Pancreas (tissue), 10 donors: Measurements from ENCODE around the gene SOX18. TPM values are rescaled to one million over a fixed set of nuclear protein-coding genes. Genes with fewer than 3 reads are reported as not detected.

Experiments used
- ATAC-seq, 4 donors: fragments of 200-7000 bp; cut with Tn5 transposase; one replicate each; pipeline versions ENCODE4 v1.8.0 to v1.9.1; 2020; ENCODE audit warnings: mild to moderate bottlenecking in 4 of 4, moderate library complexity in 4 of 4
- DNase-seq, 6 donors: peaks; one replicate each; pipeline ENCODE4 v3.0.0-alpha.2; 2020
- FAIRE-seq: peaks from 2 replicates; lab custom pipeline; 2012; peaks lifted over from hg19 to GRCh38; lab: Jason Lieb, UNC
- H3K27ac ChIP-seq, 4 donors: fragments of 200-600 bp; sonication (generic); 1 replicate in 3 of 4; 2 replicates in 1 of 4; pipeline versions ENCODE4 v1.5.0 to v1.8.0; 2020
- H3K27me3 ChIP-seq, 4 donors: fragments of 200-600 bp; one replicate each; pipeline ENCODE4 v1.8.0; 2021
- H3K36me3 ChIP-seq, 3 donors: fragments of 200-600 bp; sonication (generic) in 1 of 3; one replicate each; pipeline versions ENCODE4 v1.5.0 to v1.8.0; 2020 to 2021
- H3K4me1 ChIP-seq, 3 donors: fragments of 200-600 bp; one replicate each; pipeline ENCODE4 v1.8.0; 2021
- H3K4me3 ChIP-seq, 4 donors: fragments of 200-600 bp; sonication (generic) in 2 of 4; one replicate each; pipeline versions ENCODE4 v1.5.0 to v1.8.0; 2020 to 2021
- H3K9me3 ChIP-seq, 4 donors: fragments of 200-600 bp; one replicate each; pipeline ENCODE4 v1.8.0; 2021
- WGBS, 2 donors: extraction: QIAGEN DNeasy Blood & Tissue Kit; methylation state at CpG; one replicate each; pipeline ENCODE4 v1.1.7; 2013; 5-methylcytosine and 5-hydroxymethylcytosine counted together
- intact Hi-C, 3 donors: fragments of 100-400 bp; cut with DNase I; formaldehyde crosslinking; loops; one replicate each; pipeline versions ENCODE4 v1.11.1 to v1.14.2; 2022
- polyA plus RNA-seq, 2 donors: library from polyadenylated mRNA; stranded (reverse); fragments of 200-250 nt; gene quantifications; one replicate each; pipeline ENCODE4 v1.2.3, GENCODE V29; 2013
- total RNA-seq, 6 donors: library from RNA; stranded (reverse); fragmentation: NEBNext Ultra II Directional in 4 of 6; extraction: Animal tissue kit (Norgen Biotek cat#: 25700) in 4 of 6; gene quantifications; one replicate each; pipeline versions ENCODE4 v1.2.1 to v1.2.4, GENCODE V29; 2021 to 2023
- TF ChIP-seq, protein P1 (sequence below), 4 donors: fragments of 200-600 bp; sonication (generic) in 3 of 4; IDR thresholded peaks; one replicate each; pipeline versions ENCODE4 v1.5.0 to v1.8.0; 2021; ENCODE audit warnings: antibody characterized with exemption in 4 of 4
- donor health status: healthy with polysubstance abuse.
- donor health status: DM: no; HTN: no; CAD: no; lungs with moderate emphysema.
- donor health status: DM: no; HTN: no; CAD: no.
- donor health status: control.
- donor health status: control.
- donor health status: Bipolar disorder and iron deficiency.
- donor health status: DM: yes; HTN: yes; CAD: no.
- donor health status: DM: no; HTN: no; CAD: no.
- donor health status: DM: no; HTN: no; CAD: no.
- donor health status: DM: yes; HTN: yes; CAD: no.

Gene SOX18
- total and polyA plus RNA-seq, 8 donors = 3.7 to 9.1 (median 6.0) TPM

GRCh38 chr20:64082820-64083377 is 33.5 kb upstream of the SOX18 start:
- H3K36me3 ChIP-seq = no peaks in the 10 kb centered on the region
- no peak overlapping the region for H3K27ac ChIP-seq
- ATAC-seq = no peak

DNA sequence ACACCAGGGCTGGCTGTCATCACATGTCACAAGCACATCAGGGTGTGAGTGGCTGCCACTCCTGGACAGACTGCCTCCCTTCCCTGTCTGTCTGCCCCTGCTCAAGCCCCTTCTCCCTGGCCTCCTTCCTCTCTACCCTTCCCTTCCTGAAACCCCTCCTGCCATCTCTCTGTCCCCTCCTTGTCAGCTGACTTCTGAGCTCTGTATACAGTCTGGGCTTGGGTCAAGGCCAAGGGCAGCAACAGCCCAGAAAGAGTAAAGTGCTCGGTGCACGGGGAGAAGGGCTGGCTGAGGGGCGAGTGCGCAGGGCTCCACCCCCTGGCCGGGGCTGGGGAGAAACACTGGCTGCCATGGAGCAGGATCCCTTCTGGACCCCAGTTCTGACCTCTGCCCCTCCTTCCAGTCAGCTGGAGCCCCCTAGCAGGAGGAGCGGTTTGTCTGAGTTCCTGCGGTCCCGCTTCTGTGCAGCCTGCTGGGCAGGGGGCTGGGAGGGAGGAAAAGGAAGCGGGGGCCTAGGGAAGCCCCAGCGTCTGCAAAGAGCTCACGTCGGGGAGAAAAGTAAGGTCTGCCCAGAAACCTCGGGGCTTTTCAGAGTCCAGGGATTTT is 32.8 kb upstream of the SOX18 start:
- ATAC-seq (no peak), FAIRE-seq (no peak)
- H3K9me3 ChIP-seq = no peaks in the 10 kb centered on the region

More at GRCh38 chr20:64082820-64083377, 33.5 kb upstream of the SOX18 start:
- no peaks in the 10 kb centered on the region for H3K27me3 ChIP-seq
- DNase-seq (no peak), FAIRE-seq (no peak)
- H3K9me3 ChIP-seq = no peaks in the 10 kb centered on the region
- H3K4me1 ChIP-seq = peaks cover 5 to 15% (median 6%) of the 10 kb centered on the region in 3 donors
- TF ChIP-seq, protein P1, sequence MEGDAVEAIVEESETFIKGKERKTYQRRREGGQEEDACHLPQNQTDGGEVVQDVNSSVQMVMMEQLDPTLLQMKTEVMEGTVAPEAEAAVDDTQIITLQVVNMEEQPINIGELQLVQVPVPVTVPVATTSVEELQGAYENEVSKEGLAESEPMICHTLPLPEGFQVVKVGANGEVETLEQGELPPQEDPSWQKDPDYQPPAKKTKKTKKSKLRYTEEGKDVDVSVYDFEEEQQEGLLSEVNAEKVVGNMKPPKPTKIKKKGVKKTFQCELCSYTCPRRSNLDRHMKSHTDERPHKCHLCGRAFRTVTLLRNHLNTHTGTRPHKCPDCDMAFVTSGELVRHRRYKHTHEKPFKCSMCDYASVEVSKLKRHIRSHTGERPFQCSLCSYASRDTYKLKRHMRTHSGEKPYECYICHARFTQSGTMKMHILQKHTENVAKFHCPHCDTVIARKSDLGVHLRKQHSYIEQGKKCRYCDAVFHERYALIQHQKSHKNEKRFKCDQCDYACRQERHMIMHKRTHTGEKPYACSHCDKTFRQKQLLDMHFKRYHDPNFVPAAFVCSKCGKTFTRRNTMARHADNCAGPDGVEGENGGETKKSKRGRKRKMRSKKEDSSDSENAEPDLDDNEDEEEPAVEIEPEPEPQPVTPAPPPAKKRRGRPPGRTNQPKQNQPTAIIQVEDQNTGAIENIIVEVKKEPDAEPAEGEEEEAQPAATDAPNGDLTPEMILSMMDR (IDR thresholded peaks at IDR 0.05) = no peak
- intact Hi-C loops = no loop called here
- 29 to 31% methylated on average over 12 to 13 of the region's 13 CpGs for WGBS, 2 donors
- peak overlapping the region in 3 of 4 donors; percentile 48 to 69 (median 52) for H3K4me3 ChIP-seq

GRCh38 chr20:64081624-64081964 is 32.2 kb upstream of the SOX18 start:
- TF ChIP-seq, protein P1 (IDR thresholded peaks at IDR 0.05) = no peak
- 84 to 88% methylated on average over 6 of the region's 6 CpGs for WGBS, 2 donors
- Histone ChIP-seq H3K9me3 (no peaks in the 10 kb centered on the region), H3K4me3 (no peak overlapping the region), H3K4me1 (peaks cover 5 to 15% (median 6%) of the 10 kb centered on the region in 3 donors), H3K27ac (no peak overlapping the region), H3K27me3 (no peaks in the 10 kb centered on the region), H3K36me3 (no peaks in the 10 kb centered on the region)
- intact Hi-C loops = no loop called here
- FAIRE-seq (no peak), ATAC-seq (no peak), DNase-seq (no peak)

More for the DNA sequence above, 32.8 kb upstream of the SOX18 start:
- no peak overlapping the region for H3K4me3 ChIP-seq
- no peaks in the 10 kb centered on the region for H3K36me3 ChIP-seq
- H3K4me1 ChIP-seq = peaks cover 5 to 15% (median 6%) of the 10 kb centered on the region in 3 donors
- intact Hi-C loops = no loop called here
- WGBS, 2 donors = 37 to 55% methylated on average over 13 of the region's 13 CpGs
- TF ChIP-seq, protein P1 (IDR thresholded peaks at IDR 0.05) = no peak
- no peak overlapping the region for H3K27ac ChIP-seq
- no peaks in the 10 kb centered on the region for H3K27me3 ChIP-seq
- DNase-seq = no peak

DNA sequence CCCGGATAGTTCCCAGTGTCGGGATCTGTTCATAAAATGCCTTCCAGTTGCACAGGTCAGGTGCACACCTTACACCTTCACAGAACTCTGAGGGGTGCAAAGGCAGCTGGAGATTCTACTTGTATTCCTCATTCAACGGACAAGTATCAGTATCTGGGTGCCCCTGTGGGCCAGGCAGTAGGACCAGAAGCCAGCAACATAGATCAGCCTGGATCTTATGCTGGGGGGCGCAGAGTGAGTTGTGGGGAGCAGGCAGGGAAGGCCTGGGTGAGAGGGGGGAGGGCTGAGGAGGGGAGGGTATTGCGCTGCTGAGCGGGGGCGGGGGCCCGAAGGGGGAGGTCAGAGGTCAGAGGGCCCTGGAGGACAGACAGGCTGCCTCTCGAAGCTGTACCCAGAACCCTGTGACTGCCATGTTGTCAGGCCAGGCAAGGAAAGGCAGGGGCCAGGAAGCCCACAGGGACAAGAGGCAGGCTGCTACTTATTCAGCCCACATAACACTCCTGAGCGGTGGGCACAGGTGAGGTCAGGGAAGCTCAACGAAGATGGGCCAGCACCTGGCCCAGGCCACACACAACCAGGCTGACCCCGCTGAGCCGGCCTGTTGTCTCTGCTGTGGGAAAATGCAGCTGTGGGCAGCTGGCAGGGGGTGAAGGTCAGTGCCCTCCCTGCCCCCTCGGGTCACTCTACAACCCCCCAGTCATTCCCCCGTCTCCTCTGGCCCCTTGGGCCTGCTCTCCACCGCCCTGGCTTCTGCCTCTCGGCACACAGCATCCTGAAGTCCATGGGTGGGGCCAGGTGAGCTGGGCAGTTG is 31.6 kb upstream of the SOX18 start:
- H3K4me3 ChIP-seq = peak overlapping the region in 1 of 4 donors; percentile 40
- TF ChIP-seq, protein P1 (IDR thresholded peaks at IDR 0.05) = no peak
- no peaks in the 10 kb centered on the region for H3K9me3 ChIP-seq
- intact Hi-C loops = no loop called here
- FAIRE-seq = no peak
- no peaks in the 10 kb centered on the region for H3K36me3 ChIP-seq
- H3K27me3 ChIP-seq = no peaks in the 10 kb centered on the region
- no peak overlapping the region for H3K27ac ChIP-seq
- 66 to 70% methylated on average over 17 of the region's 17 CpGs for WGBS, 2 donors
- ATAC-seq = no peak
- no peak for DNase-seq
- peaks cover 5 to 15% (median 6%) of the 10 kb centered on the region in 3 donors for H3K4me1 ChIP-seq
